Fibroblast of lung (primary cell): Measurements from ENCODE around the gene ABCC9. TPM values are rescaled to one million over a fixed set of nuclear protein-coding genes. Genes with fewer than 3 reads are reported as not detected.

Experiments used
- DNase-seq, 2 donors: peaks; one replicate each; pipeline versions ENCODE4 v3.0.0 to v3.0.0-alpha.2; 2010; ENCODE audit warnings: low read depth in 2 of 2
- H2AFZ ChIP-seq: 2 replicates; pipeline ENCODE4 v1.5.1; 2012; ENCODE audit warnings: low read length, control low read depth, inconsistent platforms
- H3K27ac ChIP-seq: 2 replicates; pipeline ENCODE4 v1.5.1; 2011; ENCODE audit warnings: low read length, control low read depth; ENCODE audit not compliant: insufficient read depth
- H3K27me3 ChIP-seq: 2 replicates; pipeline ENCODE4 v1.5.1; 2011; ENCODE audit warnings: mild to moderate bottlenecking, low read length; ENCODE audit not compliant: control insufficient read depth, insufficient read depth
- H3K36me3 ChIP-seq: 2 replicates; pipeline ENCODE4 v1.5.1; 2011; ENCODE audit warnings: low read length; ENCODE audit not compliant: control insufficient read depth, insufficient read depth
- H3K4me1 ChIP-seq: 2 replicates; pipeline ENCODE4 v1.5.1; 2011; ENCODE audit warnings: low read length; ENCODE audit not compliant: control insufficient read depth, insufficient read depth; ENCODE audit errors: extremely low read depth
- H3K4me2 ChIP-seq: 2 replicates; pipeline ENCODE4 v1.5.1; 2011; ENCODE audit warnings: low read length, control low read depth; ENCODE audit not compliant: insufficient read depth; ENCODE audit errors: extremely low read depth
- H3K4me3 ChIP-seq, 4 experiments: fragments of 200-600 bp in 1 of 4; sonication (generic) in 1 of 4; replicated peaks in 1 of 4; 2 replicates each; pipeline ENCODE4 v1.5.1; 2011 to 2016; ENCODE audit warnings: low read length in 4 of 4, low read depth in 3 of 4, mild to moderate bottlenecking in 3 of 4, control low read depth in 2 of 4, inconsistent platforms in 1 of 4, mixed read lengths in 1 of 4; ENCODE audit not compliant: insufficient read depth in 1 of 4; ENCODE audit errors: control extremely low read depth in 1 of 4
- H3K79me2 ChIP-seq: 2 replicates; pipeline ENCODE4 v1.5.1; 2012; ENCODE audit warnings: mild to moderate bottlenecking, low read length, inconsistent platforms; ENCODE audit not compliant: control insufficient read depth, insufficient read depth
- H3K9ac ChIP-seq: 2 replicates; pipeline ENCODE4 v1.5.1; 2011; ENCODE audit warnings: mild to moderate bottlenecking, low read length, control low read depth; ENCODE audit not compliant: insufficient read depth
- H3K9me3 ChIP-seq: 2 replicates; pipeline ENCODE4 v1.5.1; 2012; ENCODE audit warnings: low read depth, low read length; ENCODE audit not compliant: control insufficient read depth, insufficient read depth
- H4K20me1 ChIP-seq: 2 replicates; pipeline ENCODE4 v1.5.1; 2011; ENCODE audit warnings: low read length; ENCODE audit not compliant: control insufficient read depth, insufficient read depth; ENCODE audit errors: extremely low read depth
- CTCF ChIP-seq, 2 donors: IDR thresholded peaks in 1 of 2; conservative IDR thresholded peaks in 1 of 2; 1 replicate in 1 of 2; 2 replicates in 1 of 2; pipeline ENCODE4 v1.5.1; 2011 to 2012; ENCODE audit warnings: low read length in 2 of 2, control low read depth in 1 of 2, inconsistent platforms in 1 of 2, low read depth in 1 of 2, mild to moderate bottlenecking in 1 of 2
- EZH2 ChIP-seq: IDR thresholded peaks from 2 replicates; pipeline ENCODE4 v1.5.1; 2012; ENCODE audit warnings: low read length, control low read depth, mild to moderate bottlenecking; ENCODE audit errors: missing control alignments
- polyA plus RNA-seq, 2 donors: library from polyadenylated mRNA; depleted of rRNA in 1 of 2; stranded (reverse) in 1 of 2; unstranded in 1 of 2; fragments of >200 nt; gene quantifications; 2 replicates each; pipeline ENCODE4 v1.2.1, GENCODE V29; 2011 to 2012; ENCODE audit warnings: missing spikeins in 1 of 2
- total RNA-seq: library from RNA; depleted of rRNA; stranded (reverse); fragments of >200 nt; gene quantifications from 2 replicates; pipeline ENCODE4 v1.2.1, GENCODE V29; 2014

ABCC9 gene
- total and polyA plus RNA-seq, 2 donors (not counting 1 experiment from before 2014, with no cell fraction given), result 9.9 to 31.1 TPM

GRCh38 chr12:21806255-21806654 is 135.0 kb downstream of the ABCC9 start:
- Histone ChIP-seq H3K27ac (no peak overlapping the region), H4K20me1 (no peaks in the 10 kb centered on the region), H3K4me3 (no peak overlapping the region), H3K9ac (no peak overlapping the region), H3K27me3 (no peaks in the 10 kb centered on the region), H3K4me1 (no peaks in the 10 kb centered on the region), H3K79me2 (no peaks in the 10 kb centered on the region), H3K9me3 (no peaks in the 10 kb centered on the region), H2AFZ (no peak overlapping the region), H3K4me2 (no peak overlapping the region), H3K36me3 (no peaks in the 10 kb centered on the region)
- DNase-seq, result no peak
- no peak for TF ChIP-seq CTCF (conservative IDR thresholded peaks at IDR 0.05 in 1 of 2, IDR thresholded peaks at IDR 0.05 in 1 of 2; ENCODE audit: low read depth in 1 of 2, low read length in 2 of 2)
- TF ChIP-seq EZH2, result no peak

- TF ChIP-seq CTCF (conservative IDR thresholded peaks at IDR 0.05 in 1 of 2, IDR thresholded peaks at IDR 0.05 in 1 of 2; ENCODE audit: low read depth in 1 of 2, low read length in 2 of 2), result no peak
- no peak for TF ChIP-seq EZH2
Observed at GRCh38 chr12:21801522-21802288, 139.5 kb downstream of the ABCC9 start.

GRCh38 chr12:21800011-21800410 is 141.2 kb downstream of the ABCC9 start:
- DNase-seq, result no peak
- H3K9me3 ChIP-seq, result no peaks in the 10 kb centered on the region
- no peaks in the 10 kb centered on the region for H3K36me3 ChIP-seq
- no peak overlapping the region for H3K27ac ChIP-seq
- no peak overlapping the region for H3K4me3 ChIP-seq
- no peaks in the 10 kb centered on the region for H4K20me1 ChIP-seq
- no peak for TF ChIP-seq CTCF (conservative IDR thresholded peaks at IDR 0.05 in 1 of 2, IDR thresholded peaks at IDR 0.05 in 1 of 2; ENCODE audit: low read depth in 1 of 2, low read length in 2 of 2)
- TF ChIP-seq EZH2, result no peak
- H3K27me3 ChIP-seq, result no peaks in the 10 kb centered on the region
- H2AFZ ChIP-seq, result no peak overlapping the region
- no peaks in the 10 kb centered on the region for H3K79me2 ChIP-seq
- no peak overlapping the region for H3K9ac ChIP-seq
- no peaks in the 10 kb centered on the region for H3K4me1 ChIP-seq
- no peak overlapping the region for H3K4me2 ChIP-seq

More at GRCh38 chr12:21801522-21802288, 139.5 kb downstream of the ABCC9 start:
- no peaks in the 10 kb centered on the region for H3K36me3 ChIP-seq
- no peak overlapping the region for H3K4me2 ChIP-seq
- H3K27ac ChIP-seq, result no peak overlapping the region
- no peaks in the 10 kb centered on the region for H3K4me1 ChIP-seq
- no peak overlapping the region for H3K4me3 ChIP-seq
- no peaks in the 10 kb centered on the region for H3K79me2 ChIP-seq
- DNase-seq, result no peak
- no peaks in the 10 kb centered on the region for H4K20me1 ChIP-seq
- no peak overlapping the region for H3K9ac ChIP-seq
- H2AFZ ChIP-seq, result no peak overlapping the region
- no peaks in the 10 kb centered on the region for H3K9me3 ChIP-seq
- H3K27me3 ChIP-seq, result no peaks in the 10 kb centered on the region
